Epidermal melanocyte (primary cell): ENCODE measurements around the gene RASSF10.
"Not testable (repeated sequence)": the region's sequence is repeated elsewhere in the genome, so short reads cannot be mapped to it uniquely, and the experiment has no call there.

Experiments used
- DNase-seq: peaks from one replicate; pipeline ENCODE4 v3.0.0; 2011; ENCODE audit warnings: low spot score; ENCODE audit not compliant: insufficient read length

The RASSF10 gene

GRCh38 chr11:13019313-13019712 lies 10.2 kb downstream of the RASSF10 start:
- no peak for DNase-seq

- no peak for DNase-seq
Measured at GRCh38 chr11:13023423-13023822, 14.3 kb downstream of the RASSF10 start.

GRCh38 chr11:13026722-13027121 lies 17.6 kb downstream of the RASSF10 start:
- no peak for DNase-seq

- no peak for DNase-seq
Measured at GRCh38 chr11:13028322-13028721, 19.2 kb downstream of the RASSF10 start.

GRCh38 chr11:13029872-13030271 lies 20.8 kb downstream of the RASSF10 start:
- no peak for DNase-seq

- DNase-seq, result no peak
Measured at GRCh38 chr11:13030857-13031256, 21.7 kb downstream of the RASSF10 start.

- no peak for DNase-seq
Measured at GRCh38 chr11:13031349-13031748, 22.2 kb downstream of the RASSF10 start.

- DNase-seq, result no peak
Measured at GRCh38 chr11:13033760-13034533, 24.8 kb downstream of the RASSF10 start.

GRCh38 chr11:13035711-13036110 lies 26.6 kb downstream of the RASSF10 start:
- no peak for DNase-seq

- no peak for DNase-seq
Measured at GRCh38 chr11:13036235-13036634, 27.1 kb downstream of the RASSF10 start.

GRCh38 chr11:13038366-13038765 lies 29.2 kb downstream of the RASSF10 start:
- DNase-seq, result no peak

- DNase-seq, result no peak
Measured at GRCh38 chr11:13039126-13039525, 30.0 kb downstream of the RASSF10 start.

GRCh38 chr11:13040969-13041561 lies 31.9 kb downstream of the RASSF10 start:
- DNase-seq, result no peak

- no peak for DNase-seq
Measured at GRCh38 chr11:13042873-13043342, 33.8 kb downstream of the RASSF10 start.

GRCh38 chr11:13043912-13044628 lies 35.0 kb downstream of the RASSF10 start:
- no peak for DNase-seq

- DNase-seq, result not testable (repeated sequence)
Measured at GRCh38 chr11:13045089-13045488, 36.0 kb downstream of the RASSF10 start.

GRCh38 chr11:13045734-13046133 lies 36.6 kb downstream of the RASSF10 start:
- DNase-seq, result no peak

- DNase-seq, result no peak
Measured at GRCh38 chr11:13046637-13047570, 37.8 kb downstream of the RASSF10 start.

- DNase-seq, result no peak
Measured at GRCh38 chr11:13047884-13048283, 38.8 kb downstream of the RASSF10 start.

- DNase-seq, result no peak
Measured at GRCh38 chr11:13051257-13051656, 42.1 kb downstream of the RASSF10 start.

- no peak for DNase-seq
Measured at GRCh38 chr11:13052130-13052571, 43.0 kb downstream of the RASSF10 start.
